AG04449 (cell line): ENCODE measurements around the gene CHD9NB.
"Not testable (repeated sequence)": the region's sequence is repeated elsewhere in the genome, so short reads cannot be mapped to it uniquely, and the experiment has no call there.

Source experiments
- CTCF ChIA-PET: fragments of 350-600 bp; formaldehyde crosslinking; extraction: SDS; loops from one replicate; lab custom pipeline; 2021; ENCODE audit warnings: antibody characterized with exemption; lab: Yijun Ruan, JAX
- POLR2A ChIA-PET: fragments of 400-600, 350-600 bp; formaldehyde crosslinking; extraction: SDS; loops from one replicate; lab custom pipeline; 2020; ENCODE audit warnings: antibody characterized with exemption, inconsistent platforms; lab: Yijun Ruan, JAX
- DNase-seq: peaks from one replicate; pipeline ENCODE4 v3.0.0-alpha.2; 2010; ENCODE audit warnings: low read depth, low spot score
- H3K4me3 ChIP-seq: 2 replicates; pipeline ENCODE4 v1.5.1; 2011; ENCODE audit warnings: low read depth, mild to moderate bottlenecking, control low read depth, low read length
- CTCF ChIP-seq: IDR thresholded peaks from one replicate; pipeline ENCODE4 v1.5.1; 2011; ENCODE audit warnings: mild to moderate bottlenecking, moderate library complexity, low read length, control low read depth, inconsistent platforms; ENCODE audit not compliant: insufficient read depth; ENCODE audit errors: missing control alignments

Gene CHD9NB

GRCh38 chr16:53041320-53042051 lies 11.2 kb downstream of the CHD9NB start:
- POLR2A ChIA-PET = interaction anchor here (0.7 to 0.8 kb wide), 2 partner anchors 13 to 171 kb away, joined by 3 to 4 read pairs; partner anchors contain the start of gene CHD9
- H3K4me3 ChIP-seq = no peak overlapping the region
- no peak for TF ChIP-seq CTCF
- DNase-seq = no peak
- CTCF ChIA-PET = interaction anchor here (0.6 to 1.5 kb wide), 2 partner anchors 19 to 23 kb away, joined by 4 to 5 read pairs; no protein-coding TSS in a partner anchor

- CTCF ChIA-PET = interaction anchor here (1.0 to 1.5 kb wide), 2 partner anchors 18 to 849 kb away, joined by 3 to 5 read pairs; no protein-coding TSS in a partner anchor
- no peak for DNase-seq
- POLR2A ChIA-PET = no interaction called here
- no peak overlapping the region for H3K4me3 ChIP-seq
- no peak for TF ChIP-seq CTCF
These were observed 11.9 kb downstream of the CHD9NB start for GRCh38 chr16:53040788-53041187.

- DNase-seq, CTCF ChIA-PET, POLR2A ChIA-PET, H3K4me3 ChIP-seq: not testable (repeated sequence)
These were observed 16.0 kb downstream of the CHD9NB start for GRCh38 chr16:53036711-53037110.

GRCh38 chr16:53036066-53036465 lies 16.6 kb downstream of the CHD9NB start:
- ChIA-PET POLR2A (no interaction called here), CTCF (interaction anchor here (0.8 kb wide), 1 partner anchor 9 kb away, joined by 4 read pairs; no protein-coding TSS in a partner anchor)
- no peak for TF ChIP-seq CTCF
- no peak for DNase-seq
- no peak overlapping the region for H3K4me3 ChIP-seq

- DNase-seq = no peak
- POLR2A ChIA-PET = no interaction called here
- TF ChIP-seq CTCF = no peak
- CTCF ChIA-PET = interaction anchor here (0.7 to 2.1 kb wide), 3 partner anchors 9 to 107 kb away, joined by 3 to 6 read pairs (median 4); no protein-coding TSS in a partner anchor
- no peak overlapping the region for H3K4me3 ChIP-seq
These were observed 17.3 kb downstream of the CHD9NB start for GRCh38 chr16:53035176-53035942.

- ChIA-PET CTCF (interaction anchor here (0.7 to 2.1 kb wide), 3 partner anchors 11 to 249 kb away, joined by 3 to 6 read pairs (median 3); no protein-coding TSS in a partner anchor), POLR2A (no interaction called here)
These were observed 18.4 kb downstream of the CHD9NB start for GRCh38 chr16:53034306-53034705.

More at GRCh38 chr16:53034306-53034705, 18.4 kb downstream of the CHD9NB start:
- no peak overlapping the region for H3K4me3 ChIP-seq
- TF ChIP-seq CTCF = no peak
- no peak for DNase-seq
